GM18951 (cell line): ENCODE measurements around the gene DDX1.

Source experiments
- POLR2A ChIP-seq: IDR thresholded peaks from 4 replicates; pipeline ENCODE4 v1.6.1; 2011; ENCODE audit warnings: mild to moderate bottlenecking; ENCODE audit not compliant: insufficient read length, insufficient read depth; ENCODE audit errors: extremely low read depth
- in situ Hi-C: fragments of 300-500 bp; cut with MboI; formaldehyde crosslinking; loops from one replicate; pipeline ENCODE4 v1.12.0; 2022; ENCODE audit warnings: low sequenced_read_pairs, mixed read lengths, inconsistent platforms; ENCODE audit not compliant: unreplicated experiment

DDX1 gene

GRCh38 chr2:15661295-15661569 lies 69.6 kb downstream of the DDX1 start:
- no peak for TF ChIP-seq POLR2A
- in situ Hi-C loops, result no loop called here

DNA sequence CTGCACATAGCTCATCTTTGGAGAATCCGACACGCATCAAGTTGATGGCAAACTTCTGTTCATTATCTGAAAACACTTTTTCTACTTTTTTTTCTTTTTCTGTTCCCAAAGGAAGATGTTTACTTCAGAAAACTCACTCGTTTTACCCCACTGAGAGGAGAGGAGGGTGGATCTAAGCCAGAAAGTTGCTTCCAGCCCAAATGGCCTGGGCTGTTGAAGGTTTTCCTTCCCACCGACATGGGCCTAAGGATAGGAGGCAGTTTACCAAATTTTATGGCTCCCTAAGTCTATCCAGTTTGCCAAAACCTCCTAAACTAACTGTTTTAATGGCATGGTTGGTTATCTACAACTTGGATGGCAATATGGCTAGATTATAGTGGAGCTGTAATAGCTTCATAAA lies 70.4 kb downstream of the DDX1 start:
- in situ Hi-C loops, result no loop called here
- no peak for TF ChIP-seq POLR2A

- in situ Hi-C loops, result no loop called here
- TF ChIP-seq POLR2A, result no peak
Measured at GRCh38 chr2:15662579-15662978, 70.9 kb downstream of the DDX1 start.

- no peak for TF ChIP-seq POLR2A
- in situ Hi-C loops, result no loop called here
Measured at GRCh38 chr2:15663802-15664201, 72.1 kb downstream of the DDX1 start.

- in situ Hi-C loops, result no loop called here
- TF ChIP-seq POLR2A, result no peak
Measured at GRCh38 chr2:15664273-15665066, 72.8 kb downstream of the DDX1 start.

DNA sequence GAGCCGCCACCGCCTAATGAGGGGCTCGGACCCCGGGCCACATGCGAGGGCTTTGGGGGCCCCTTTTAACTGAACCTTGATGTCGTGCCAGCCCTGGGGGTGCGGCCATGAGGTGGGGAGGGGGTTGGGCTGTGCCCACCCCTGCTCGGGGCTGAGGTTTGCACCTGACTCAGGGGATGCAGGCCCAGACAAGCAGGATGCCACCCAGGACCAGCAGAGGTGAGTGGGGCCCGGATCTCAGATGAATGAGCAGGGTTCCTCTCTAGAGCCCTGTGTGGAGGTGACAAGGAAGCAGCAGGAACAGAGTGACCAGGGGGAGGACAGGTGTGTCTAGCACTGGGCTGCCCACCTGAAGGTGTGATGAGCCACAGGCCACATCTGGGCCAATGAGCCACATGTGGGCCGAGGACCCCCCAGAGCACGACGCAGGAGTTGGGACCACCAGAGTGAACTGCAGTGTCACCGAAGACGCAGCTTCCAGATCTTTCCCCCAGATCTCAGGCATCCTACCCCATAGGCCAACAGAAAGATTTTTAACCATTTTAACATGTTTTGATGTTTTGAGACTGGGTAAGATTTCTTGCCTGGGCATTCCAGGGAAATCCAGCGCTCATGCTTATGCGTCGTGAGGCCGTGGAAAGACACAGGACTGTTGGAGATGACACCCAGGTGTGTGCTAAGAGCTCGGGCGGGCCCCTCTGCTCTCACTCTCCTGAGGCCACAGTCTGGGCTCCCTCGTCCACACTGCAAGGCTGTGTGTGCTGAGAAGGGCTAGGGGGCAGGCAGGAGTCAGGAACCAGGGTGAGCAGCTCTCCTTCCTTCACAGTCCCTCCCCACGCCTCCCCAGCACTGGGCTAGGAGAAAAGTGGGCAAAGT lies 73.6 kb downstream of the DDX1 start:
- TF ChIP-seq POLR2A, result no peak
- in situ Hi-C loops, result no loop called here

- TF ChIP-seq POLR2A, result no peak
Measured at GRCh38 chr2:15665943-15666460, 74.3 kb downstream of the DDX1 start.

DNA sequence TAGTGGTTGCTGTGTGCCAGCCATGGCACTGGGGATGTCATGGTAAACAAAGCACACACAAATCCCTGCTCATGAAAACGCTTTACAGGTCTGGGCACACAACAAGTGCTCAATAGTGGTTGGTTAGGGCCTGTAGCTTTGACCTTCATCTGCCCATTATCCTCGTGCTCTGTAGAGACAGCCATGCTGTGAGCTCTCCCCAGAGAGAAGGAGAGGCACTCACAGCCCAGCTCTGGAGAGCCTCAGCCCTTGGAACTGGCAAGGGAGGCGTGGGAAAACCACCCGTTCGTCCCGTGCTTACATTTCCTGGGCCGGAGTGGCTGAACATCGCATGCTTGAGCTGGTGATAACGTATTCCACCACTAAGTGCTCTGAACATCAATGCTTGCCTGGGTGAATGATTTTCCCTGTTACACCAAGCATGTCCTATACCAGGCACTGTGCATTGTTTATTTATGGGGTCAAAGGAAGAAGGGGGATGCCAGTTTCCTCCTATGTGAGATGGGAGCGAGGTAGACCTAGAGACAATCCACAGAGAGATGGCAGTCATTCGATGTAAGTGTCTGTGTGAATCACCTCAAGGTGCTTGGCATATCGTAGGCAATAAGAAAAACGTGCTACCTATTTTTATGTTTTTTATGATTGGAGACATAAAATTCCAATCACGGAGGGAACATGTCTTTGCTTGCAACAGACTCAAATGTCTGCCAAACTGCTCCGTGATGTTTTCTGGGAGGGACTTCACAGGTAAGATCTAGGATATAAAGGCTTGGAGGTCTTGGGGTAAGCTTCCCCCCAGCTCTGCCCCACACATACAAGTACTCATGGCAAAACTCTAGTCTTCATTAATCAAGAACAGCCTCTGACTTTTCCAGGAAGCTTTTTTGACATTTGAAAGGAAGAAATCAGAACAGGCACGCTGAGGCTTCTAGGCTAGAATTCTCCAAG lies 75.5 kb downstream of the DDX1 start:
- in situ Hi-C loops, result no loop called here
- no peak for TF ChIP-seq POLR2A

More at GRCh38 chr2:15665943-15666460, 74.3 kb downstream of the DDX1 start:
- in situ Hi-C loops, result no loop called here

GRCh38 chr2:15667809-15668556 lies 76.3 kb downstream of the DDX1 start:
- in situ Hi-C loops, result no loop called here
- no peak for TF ChIP-seq POLR2A

GRCh38 chr2:15668611-15669305 lies 77.1 kb downstream of the DDX1 start:
- in situ Hi-C loops, result no loop called here
- no peak for TF ChIP-seq POLR2A

DNA sequence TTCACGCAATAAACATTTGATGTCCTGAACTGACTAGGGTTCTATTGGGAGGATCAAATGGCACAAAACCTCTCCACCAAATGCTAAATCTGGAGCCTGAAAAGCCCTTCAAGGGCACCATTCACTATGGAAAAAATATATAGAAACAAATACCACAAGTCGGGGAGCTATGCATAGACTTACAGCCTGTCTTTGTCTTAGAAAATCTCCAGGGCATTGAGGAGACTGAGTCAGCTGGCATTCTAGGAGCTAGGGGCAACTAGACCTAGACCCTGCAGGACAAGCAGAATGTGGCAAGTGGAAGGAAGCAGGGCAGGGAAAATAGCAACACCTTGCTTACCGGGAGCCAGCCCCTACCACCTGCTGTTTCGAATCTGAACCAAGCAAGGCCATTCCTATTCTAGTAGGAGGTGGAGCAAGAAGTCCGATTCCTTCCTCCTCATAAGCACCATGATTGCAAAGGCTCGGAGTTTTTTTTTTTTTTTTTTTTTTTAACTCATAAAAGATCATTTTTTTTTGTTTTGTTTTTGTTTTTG lies 77.8 kb downstream of the DDX1 start:
- TF ChIP-seq POLR2A, result no peak
- in situ Hi-C loops, result no loop called here

- in situ Hi-C loops, result no loop called here
Measured at GRCh38 chr2:15670469-15670868, 78.8 kb downstream of the DDX1 start.

DNA sequence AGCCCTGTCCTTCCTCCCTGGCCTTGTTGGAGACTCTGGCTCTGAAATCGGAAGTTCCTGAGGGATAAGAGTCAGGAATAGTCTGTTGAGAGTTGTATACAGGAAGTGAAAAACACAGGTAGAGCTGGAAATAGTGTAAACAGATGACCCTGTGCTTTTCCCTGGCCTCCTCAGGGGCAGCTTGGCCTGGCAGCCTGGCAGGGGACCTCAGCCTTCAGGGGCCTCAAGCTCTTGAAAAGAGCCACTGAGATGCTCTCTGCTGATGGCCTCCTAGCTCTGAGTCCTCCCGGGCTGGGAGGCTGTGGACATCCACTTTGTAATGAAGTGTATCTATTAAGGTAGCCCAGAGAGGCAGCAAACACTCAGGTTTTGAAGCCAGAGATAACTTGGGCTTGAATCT lies 79.3 kb downstream of the DDX1 start:
- in situ Hi-C loops, result no loop called here
- no peak for TF ChIP-seq POLR2A

More at GRCh38 chr2:15670469-15670868, 78.8 kb downstream of the DDX1 start:
- TF ChIP-seq POLR2A, result no peak
